Large intestine (tissue), 1 donor: ENCODE data around the gene SRP9. TPM values are rescaled to one million over a fixed set of nuclear protein-coding genes. Genes with fewer than 3 reads are reported as not detected.

ENCODE experiments used
- polyA plus RNA-seq: library from polyadenylated mRNA; unstranded; fragments of 120-200 nt; gene quantifications from one replicate; pipeline ENCODE4 v1.2.1, GENCODE V29; 2013

Gene SRP9
- polyA plus RNA-seq, 1 donor: 304 TPM

Other genes with a start within 250 kb of the SRP9 start
- gene ENAH, start 124.7 kb upstream of the SRP9 start, polyA plus RNA-seq: 44.4 TPM
- 51.2 TPM for gene EPHX1, start 32.3 kb downstream of the SRP9 start, polyA plus RNA-seq
- 105 TPM for gene TMEM63A, start 104.6 kb downstream of the SRP9 start, polyA plus RNA-seq
- gene LEFTY1, start 111.3 kb downstream of the SRP9 start, polyA plus RNA-seq: 0.58 TPM
- 43.0 TPM for gene PYCR2, start 146.4 kb downstream of the SRP9 start, polyA plus RNA-seq
- gene LEFTY2, start 163.4 kb downstream of the SRP9 start, polyA plus RNA-seq: 0.25 TPM
- gene SDE2, start 221.5 kb downstream of the SRP9 start, polyA plus RNA-seq: 16.7 TPM